Common myeloid progenitor, CD34-positive (primary cell): ENCODE measurements around the gene DENND5A.

ENCODE experiments used
- CTCF ChIA-PET: fragments of 350-600 bp; sonication (Branson Sonifier 250); formaldehyde crosslinking; loops from one replicate; lab custom pipeline; 2021; ENCODE audit warnings: antibody characterized with exemption; lab: Charles Lee
- POLR2A ChIA-PET: fragments of 350-600 bp; sonication (Branson Sonifier 250); formaldehyde crosslinking; loops from one replicate; lab custom pipeline; 2021; ENCODE audit warnings: antibody characterized with exemption; lab: Charles Lee
- DNase-seq, 3 donors: peaks; one replicate each; pipeline versions ENCODE4 v3.0.0 to v3.0.0-alpha.2; 2013
- H3K27ac ChIP-seq, 2 experiments: 1 replicate in 1 of 2; 2 replicates in 1 of 2; pipeline ENCODE4 v1.7.0; 2013; ENCODE audit warnings: inconsistent platforms in 2 of 2, low read length in 2 of 2, mild to moderate bottlenecking in 2 of 2, low read depth in 1 of 2, moderate library complexity in 1 of 2; ENCODE audit not compliant: severe bottlenecking in 2 of 2, insufficient read depth in 1 of 2, poor library complexity in 1 of 2
- H3K27me3 ChIP-seq, 5 experiments: replicated peaks in 2 of 5; 1 replicate in 3 of 5; 2 replicates in 2 of 5; pipeline versions ENCODE4 v1.6.1 to v1.7.0; 2013; ENCODE audit warnings: low read length in 4 of 5, mild to moderate bottlenecking in 2 of 5, moderate library complexity in 2 of 5, inconsistent platforms in 1 of 5; ENCODE audit not compliant: insufficient read depth in 5 of 5, control insufficient read depth in 4 of 5
- H3K36me3 ChIP-seq, 4 experiments: 1 replicate in 2 of 4; 2 replicates in 2 of 4; pipeline versions ENCODE4 v1.6.1 to v1.7.0; 2013; ENCODE audit warnings: low read length in 3 of 4, control low read depth in 1 of 4, mild to moderate bottlenecking in 1 of 4; ENCODE audit not compliant: control insufficient read depth in 4 of 4, insufficient read depth in 4 of 4
- H3K4me1 ChIP-seq, 4 experiments: 1 replicate in 3 of 4; 2 replicates in 1 of 4; pipeline versions ENCODE4 v1.6.1 to v1.7.1; 2013; ENCODE audit warnings: low read length in 3 of 4, mild to moderate bottlenecking in 3 of 4, control low read depth in 1 of 4, inconsistent platforms in 1 of 4, moderate library complexity in 1 of 4; ENCODE audit not compliant: control insufficient read depth in 4 of 4, insufficient read depth in 4 of 4; ENCODE audit errors: control extremely low read depth in 1 of 4
- H3K4me3 ChIP-seq, 7 experiments: 1 replicate in 4 of 7; 2 replicates in 3 of 7; pipeline versions ENCODE4 v1.5.1 to v1.7.0; 2013; ENCODE audit warnings: mild to moderate bottlenecking in 7 of 7, low read length in 6 of 7, moderate library complexity in 6 of 7, inconsistent platforms in 2 of 7, low read depth in 2 of 7, control low read depth in 1 of 7; ENCODE audit not compliant: insufficient read depth in 4 of 7, control insufficient read depth in 1 of 7; ENCODE audit errors: extremely low read depth in 1 of 7
- H3K9me3 ChIP-seq, 5 experiments: 1 replicate in 4 of 5; 2 replicates in 1 of 5; pipeline versions ENCODE4 v1.6.1 to v1.7.1; 2013; ENCODE audit warnings: low read length in 4 of 5, mild to moderate bottlenecking in 2 of 5, inconsistent platforms in 1 of 5, low read depth in 1 of 5, moderate library complexity in 1 of 5; ENCODE audit not compliant: control insufficient read depth in 4 of 5, insufficient read depth in 2 of 5; ENCODE audit errors: control extremely low read depth in 1 of 5
- WGBS: methylation state at CpG from one replicate; pipeline ENCODE4 v1.1.5; 2013; ENCODE audit not compliant: insufficient coverage; 5-methylcytosine and 5-hydroxymethylcytosine counted together

DENND5A gene

DNA sequence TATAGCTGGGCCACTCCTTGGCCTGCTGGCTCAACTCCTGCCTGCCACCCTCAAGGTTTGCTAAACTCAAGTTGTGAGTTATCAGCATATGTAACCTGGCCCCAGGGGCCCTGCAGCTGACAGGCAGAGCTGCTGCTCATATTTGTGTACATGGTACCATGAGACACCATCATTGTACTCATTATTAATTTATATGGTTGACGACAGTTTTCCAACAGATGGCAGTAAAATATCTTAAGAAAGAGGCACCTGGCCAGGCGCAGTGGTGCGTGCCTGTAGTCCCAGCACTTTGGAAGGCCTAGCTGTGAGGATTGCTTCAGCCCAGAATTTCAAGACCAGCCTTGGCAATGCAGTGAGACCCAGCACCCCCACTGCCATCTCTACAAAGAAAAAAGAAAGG lies 11.4 kb upstream of the DENND5A start:
- peaks cover 5 to 25% (median 21%) of the 10 kb centered on the region in 4 experiments for H3K4me1 ChIP-seq
- no peak overlapping the region for H3K4me3 ChIP-seq
- no peaks in the 10 kb centered on the region for H3K36me3 ChIP-seq
- POLR2A ChIA-PET, result no interaction called here
- CTCF ChIA-PET, result interaction anchor here (1.0 to 2.9 kb wide), 2 partner anchors 38 to 129 kb away, joined by 3 to 9 read pairs; partner anchors contain the start of gene TMEM41B
- peak in 2 of 3 donors; percentile 34 to 37 for DNase-seq
- no peaks in the 10 kb centered on the region for H3K9me3 ChIP-seq
- no peaks in the 10 kb centered on the region for H3K27me3 ChIP-seq
- no peak overlapping the region for H3K27ac ChIP-seq
- WGBS, result 90% methylated on average over 2 of the region's 3 CpGs

GRCh38 chr11:9274499-9275258 lies 9.5 kb upstream of the DENND5A start:
- Histone ChIP-seq H3K27me3 (no peaks in the 10 kb centered on the region), H3K36me3 (no peaks in the 10 kb centered on the region), H3K9me3 (no peaks in the 10 kb centered on the region), H3K27ac (no peak overlapping the region), H3K4me3 (no peak overlapping the region), H3K4me1 (peaks cover 3 to 12% (median 7%) of the 10 kb centered on the region in 4 experiments)
- WGBS, result 92% methylated on average over 7 of the region's 8 CpGs
- ChIA-PET CTCF (interaction anchor here (0.8 to 2.5 kb wide), 11 partner anchors 10 to 224 kb away, joined by 3 to 17 read pairs (median 5); partner anchors contain the start of gene DENND5A), POLR2A (interaction anchor here (0.5 to 1.3 kb wide), 2 partner anchors 24 to 362 kb away, joined by 3 read pairs; no protein-coding TSS in a partner anchor)
- DNase-seq, result no peak

DNA sequence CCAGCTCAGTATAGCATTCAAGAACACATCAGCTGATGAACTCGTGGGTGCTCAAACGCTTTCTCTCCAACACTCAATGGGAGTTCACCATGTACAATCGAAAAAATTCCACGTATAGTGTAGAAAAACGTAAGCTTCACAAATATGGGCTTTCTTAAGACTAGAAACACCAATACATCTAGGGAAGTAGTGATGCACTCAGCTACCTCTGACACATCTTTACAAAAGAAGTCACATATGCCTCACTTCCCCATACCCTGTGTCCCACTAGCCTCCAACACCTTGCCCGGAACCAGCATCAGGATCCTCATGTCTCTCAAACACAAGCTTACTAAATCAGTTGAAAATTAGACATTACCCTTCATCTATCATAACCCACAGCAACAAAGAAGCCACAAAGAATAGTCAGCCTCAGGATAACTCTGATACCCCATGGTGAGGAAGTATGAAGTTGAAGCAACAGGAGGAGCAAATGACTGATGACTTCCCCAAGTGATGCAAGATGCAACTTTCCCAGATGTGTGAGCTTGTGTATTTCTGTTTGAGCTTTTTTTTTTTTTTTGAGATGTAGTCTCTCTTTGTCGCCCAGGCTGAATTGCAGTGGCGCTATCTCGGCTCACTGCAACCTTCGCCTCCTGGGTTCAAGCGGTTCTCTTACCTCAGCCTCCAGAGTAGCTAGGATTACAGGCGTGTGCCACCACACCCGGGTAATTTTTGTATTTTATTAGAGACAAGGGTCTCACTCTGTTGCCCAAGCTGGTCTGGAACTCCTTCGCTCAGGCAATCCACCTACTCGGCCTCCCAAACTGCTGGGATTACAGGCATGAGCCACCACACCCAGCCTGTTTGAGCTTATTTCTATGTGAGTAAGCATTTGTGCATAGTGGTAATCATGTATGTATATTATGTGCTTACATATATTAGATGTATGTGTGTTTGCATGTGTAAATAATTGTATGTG lies 8.5 kb upstream of the DENND5A start:
- H3K36me3 ChIP-seq, result no peaks in the 10 kb centered on the region
- 62% methylated on average over 14 of the region's 15 CpGs for WGBS
- ChIA-PET POLR2A (interaction anchor here (0.6 to 1.4 kb wide), 5 partner anchors 8 to 61 kb away, joined by 3 to 11 read pairs (median 5); partner anchors contain the start of gene DENND5A), CTCF (interaction anchor here (0.8 to 2.5 kb wide), 17 partner anchors 9 to 234 kb away, joined by 3 to 17 read pairs (median 5); partner anchors contain the start of genes DENND5A and ZNF143)
- H3K4me3 ChIP-seq, result no peak overlapping the region
- H3K27ac ChIP-seq, result peak overlapping the region in 1 of 2 experiments; percentile 14
- DNase-seq, result peak; percentile 71 to 96 (median 94)
- H3K4me1 ChIP-seq, result peaks cover 3 to 12% (median 7%) of the 10 kb centered on the region in 4 experiments
- H3K27me3 ChIP-seq, result no peaks in the 10 kb centered on the region
- no peaks in the 10 kb centered on the region for H3K9me3 ChIP-seq

DNA sequence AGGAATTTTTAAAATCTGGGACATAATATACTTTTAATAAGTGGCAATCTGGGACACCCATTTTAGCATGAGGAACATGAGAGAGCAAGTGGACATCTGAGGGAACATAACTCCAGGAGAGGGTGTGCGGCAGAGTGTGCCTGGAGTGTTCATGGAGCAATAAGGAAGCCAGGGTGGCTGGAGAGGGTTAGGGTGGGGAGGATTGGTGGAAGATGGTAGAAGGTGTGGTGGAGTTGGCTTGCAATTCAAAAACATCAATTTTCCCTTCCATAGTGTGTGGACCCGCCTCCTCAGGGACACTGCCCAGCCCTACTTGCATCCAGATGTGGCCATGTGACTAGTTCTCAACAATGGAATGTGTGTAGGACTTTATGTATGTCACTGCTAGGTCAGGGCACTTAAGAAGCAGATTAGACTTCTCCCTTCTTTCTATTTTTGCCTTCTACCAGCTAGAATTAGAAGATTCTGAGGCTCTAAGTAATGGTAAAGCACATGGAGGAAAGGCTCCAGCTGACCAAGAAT lies 4.4 kb upstream of the DENND5A start:
- no peak overlapping the region for H3K27ac ChIP-seq
- CTCF ChIA-PET, result interaction anchor here (1.2 kb wide), 2 partner anchors 8 to 39 kb away, joined by 3 read pairs; no protein-coding TSS in a partner anchor
- H3K36me3 ChIP-seq, result no peaks in the 10 kb centered on the region
- H3K4me3 ChIP-seq, result no peak overlapping the region
- no peaks in the 10 kb centered on the region for H3K27me3 ChIP-seq
- no peak for DNase-seq
- peaks cover 3 to 20% (median 12%) of the 10 kb centered on the region in 4 experiments for H3K4me1 ChIP-seq
- WGBS, result 100% methylated on average over 1 of the region's 2 CpGs
- H3K9me3 ChIP-seq, result no peaks in the 10 kb centered on the region
- POLR2A ChIA-PET, result interaction anchor here (0.6 kb wide), 1 partner anchor 81 kb away, joined by 3 read pairs; no protein-coding TSS in a partner anchor

- Histone ChIP-seq H3K9me3 (no peaks in the 10 kb centered on the region), H3K4me1 (peaks cover 0 to 19% (median 13%) of the 10 kb centered on the region in 4 experiments), H3K4me3 (no peak overlapping the region), H3K27ac (no peak overlapping the region), H3K36me3 (no peaks in the 10 kb centered on the region), H3K27me3 (no peaks in the 10 kb centered on the region)
- CTCF ChIA-PET, result no interaction called here
- POLR2A ChIA-PET, result no interaction called here
- WGBS, result 97% methylated on average over 4 of the region's 4 CpGs
- DNase-seq, result no peak
Observed at GRCh38 chr11:9267680-9268079, 2.5 kb upstream of the DENND5A start.

- H3K4me1 ChIP-seq, result peaks cover 2 to 25% (median 18%) of the 10 kb centered on the region in 4 experiments
- H3K36me3 ChIP-seq, result no peaks in the 10 kb centered on the region
- POLR2A ChIA-PET, result interaction anchor here (0.7 kb wide), 1 partner anchor 29 kb away, joined by 3 read pairs; no protein-coding TSS in a partner anchor
- CTCF ChIA-PET, result interaction anchor here (2.2 kb wide), 1 partner anchor 240 kb away, joined by 7 read pairs; no protein-coding TSS in a partner anchor
- no peaks in the 10 kb centered on the region for H3K9me3 ChIP-seq
- H3K4me3 ChIP-seq, result no peak overlapping the region
- WGBS, result 100% methylated on average over 2 of the region's 8 CpGs
- H3K27me3 ChIP-seq, result no peaks in the 10 kb centered on the region
- H3K27ac ChIP-seq, result no peak overlapping the region
- DNase-seq, result no peak
Observed at GRCh38 chr11:9266926-9267325, 1.8 kb upstream of the DENND5A start.
